Chondrocyte (in vitro differentiated cells): ENCODE data around the gene GPR37L1. TPM values are rescaled to one million over a fixed set of nuclear protein-coding genes. Genes with fewer than 3 reads are reported as not detected.

Source experiments
- DNase-seq: peaks from one replicate; pipeline ENCODE4 v3.0.0; 2021; ENCODE audit warnings: mixed read lengths, low spot score
- H3K27ac Mint-ChIP-seq: one replicate; pipeline ENCODE4 v1.8.0; 2021; ENCODE audit warnings: mild to moderate bottlenecking, moderate library complexity, mixed read lengths; ENCODE audit not compliant: unreplicated experiment
- H3K27me3 Mint-ChIP-seq: 2 replicates; pipeline ENCODE4 v1.8.0; 2021; ENCODE audit warnings: low read depth, mixed read lengths
- H3K36me3 Mint-ChIP-seq: 2 replicates; pipeline ENCODE4 v1.8.0; 2021; ENCODE audit warnings: low read depth, mixed read lengths
- H3K4me1 Mint-ChIP-seq: 2 replicates; pipeline ENCODE4 v1.8.0; 2021; ENCODE audit warnings: low read depth, mild to moderate bottlenecking, mixed read lengths
- H3K4me3 Mint-ChIP-seq: one replicate; pipeline ENCODE4 v1.8.0; 2021; ENCODE audit warnings: mild to moderate bottlenecking, moderate library complexity, mixed read lengths; ENCODE audit not compliant: unreplicated experiment
- H3K9me3 Mint-ChIP-seq: 2 replicates; pipeline ENCODE4 v1.8.0; 2021; ENCODE audit warnings: low read depth, mixed read lengths
- total RNA-seq: library from RNA; stranded (reverse); gene quantifications from 3 replicates; pipeline ENCODE4 v1.2.1, GENCODE V29; 2021
- TF ChIP-seq, protein P1 (sequence below): fragments of 200-600 bp; sonication (generic); IDR thresholded peaks from 2 replicates; pipeline ENCODE4 v1.5.0; 2021; ENCODE audit warnings: antibody characterized with exemption, mild to moderate bottlenecking, moderate library complexity

Gene GPR37L1
- total RNA-seq, 1 donor from 2014 or later: not detected

DNA sequence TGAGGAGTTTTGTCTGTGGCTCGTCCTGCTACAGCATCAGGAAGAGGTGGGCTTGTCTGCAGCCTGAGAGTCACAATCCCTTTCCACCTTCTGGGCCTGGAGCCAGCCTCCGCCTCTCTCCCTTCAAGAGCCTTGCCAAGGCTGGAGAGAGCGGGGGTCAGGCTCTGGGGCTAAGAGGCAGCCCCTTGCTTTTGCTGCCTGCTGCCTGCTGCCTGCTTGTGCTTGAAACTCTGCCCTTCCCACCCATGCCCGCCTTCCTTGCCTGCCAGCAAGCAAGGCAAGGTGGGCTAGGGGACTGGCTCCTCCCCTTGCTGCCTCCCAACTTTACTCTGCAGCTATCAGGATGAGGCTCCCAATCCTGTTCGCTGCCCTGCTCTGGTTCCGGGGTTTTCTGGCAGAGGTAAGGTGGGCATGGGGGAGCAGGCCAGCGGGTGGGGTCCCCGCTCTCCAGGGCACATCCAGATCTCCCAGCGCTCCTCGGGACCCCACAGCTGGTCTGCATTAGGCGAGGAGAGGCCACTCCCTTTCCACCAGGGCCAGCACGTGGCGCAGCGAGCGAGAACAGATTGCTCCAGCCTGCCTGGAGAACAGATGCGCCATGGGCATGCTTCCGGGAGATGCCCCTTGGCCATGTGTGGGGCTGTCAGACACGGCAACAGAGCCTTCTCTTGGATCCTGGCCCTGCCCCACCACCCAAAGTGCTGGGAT lies 45.1 kb downstream of the GPR37L1 start:
- Mint-ChIP-seq H3K9me3 (no peaks in the 10 kb centered on the region), H3K4me1 (no peaks in the 10 kb centered on the region), H3K27ac (no peak overlapping the region), H3K27me3 (peaks cover under 1% of the 10 kb centered on the region), H3K4me3 (no peak overlapping the region), H3K36me3 (no peaks in the 10 kb centered on the region)
- DNase-seq: no peak
- TF ChIP-seq, protein P1, sequence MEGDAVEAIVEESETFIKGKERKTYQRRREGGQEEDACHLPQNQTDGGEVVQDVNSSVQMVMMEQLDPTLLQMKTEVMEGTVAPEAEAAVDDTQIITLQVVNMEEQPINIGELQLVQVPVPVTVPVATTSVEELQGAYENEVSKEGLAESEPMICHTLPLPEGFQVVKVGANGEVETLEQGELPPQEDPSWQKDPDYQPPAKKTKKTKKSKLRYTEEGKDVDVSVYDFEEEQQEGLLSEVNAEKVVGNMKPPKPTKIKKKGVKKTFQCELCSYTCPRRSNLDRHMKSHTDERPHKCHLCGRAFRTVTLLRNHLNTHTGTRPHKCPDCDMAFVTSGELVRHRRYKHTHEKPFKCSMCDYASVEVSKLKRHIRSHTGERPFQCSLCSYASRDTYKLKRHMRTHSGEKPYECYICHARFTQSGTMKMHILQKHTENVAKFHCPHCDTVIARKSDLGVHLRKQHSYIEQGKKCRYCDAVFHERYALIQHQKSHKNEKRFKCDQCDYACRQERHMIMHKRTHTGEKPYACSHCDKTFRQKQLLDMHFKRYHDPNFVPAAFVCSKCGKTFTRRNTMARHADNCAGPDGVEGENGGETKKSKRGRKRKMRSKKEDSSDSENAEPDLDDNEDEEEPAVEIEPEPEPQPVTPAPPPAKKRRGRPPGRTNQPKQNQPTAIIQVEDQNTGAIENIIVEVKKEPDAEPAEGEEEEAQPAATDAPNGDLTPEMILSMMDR: no peak

DNA sequence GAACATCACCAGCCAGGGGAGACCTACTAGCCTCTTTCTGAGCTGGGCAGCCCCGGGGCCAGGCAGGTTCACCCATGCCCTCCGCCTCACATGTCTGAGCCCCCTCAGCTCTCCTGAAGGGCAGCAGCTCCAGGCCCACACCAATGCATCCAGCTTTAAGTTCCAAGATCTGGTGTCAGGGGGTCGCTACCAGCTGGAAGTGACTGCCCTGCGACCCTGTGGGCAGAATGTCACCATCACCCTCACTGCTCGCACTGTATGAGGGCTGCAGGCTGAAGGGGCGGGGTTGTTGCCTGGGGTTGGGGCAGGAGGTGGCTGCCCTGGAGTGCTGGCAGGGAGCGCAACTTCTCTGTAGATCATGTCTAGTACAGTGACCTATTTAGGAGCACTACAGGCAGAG lies 46.1 kb downstream of the GPR37L1 start:
- TF ChIP-seq, protein P1: no peak
- Mint-ChIP-seq H3K4me1 (no peaks in the 10 kb centered on the region), H3K36me3 (no peaks in the 10 kb centered on the region), H3K4me3 (no peak overlapping the region), H3K27me3 (no peaks in the 10 kb centered on the region), H3K27ac (no peak overlapping the region), H3K9me3 (no peaks in the 10 kb centered on the region)
- no peak for DNase-seq

DNA sequence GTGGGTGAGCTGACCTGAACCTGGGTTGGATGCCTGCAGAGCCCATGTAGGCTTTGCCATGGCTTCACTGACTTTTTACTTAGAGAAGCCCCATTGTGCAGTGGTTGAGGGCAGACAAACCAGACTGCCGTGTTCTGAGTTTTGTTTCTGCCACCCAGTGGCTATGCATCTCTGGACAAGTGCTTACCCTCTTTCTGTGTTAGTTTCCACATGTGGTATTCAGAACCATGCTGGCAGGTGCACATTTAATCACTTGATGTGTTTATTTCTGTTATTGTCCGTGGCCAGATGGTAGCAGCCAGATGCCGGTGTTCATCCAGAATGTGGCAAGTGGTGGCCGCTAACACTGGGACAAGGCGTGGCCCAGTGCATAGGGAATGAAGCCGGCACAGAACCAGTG lies 48.0 kb downstream of the GPR37L1 start:
- H3K27ac Mint-ChIP-seq: no peak overlapping the region
- H3K36me3 Mint-ChIP-seq: no peaks in the 10 kb centered on the region
- no peak overlapping the region for H3K4me3 Mint-ChIP-seq
- DNase-seq: no peak
- H3K4me1 Mint-ChIP-seq: no peaks in the 10 kb centered on the region
- H3K9me3 Mint-ChIP-seq: no peaks in the 10 kb centered on the region
- no peaks in the 10 kb centered on the region for H3K27me3 Mint-ChIP-seq
- TF ChIP-seq, protein P1: no peak

DNA sequence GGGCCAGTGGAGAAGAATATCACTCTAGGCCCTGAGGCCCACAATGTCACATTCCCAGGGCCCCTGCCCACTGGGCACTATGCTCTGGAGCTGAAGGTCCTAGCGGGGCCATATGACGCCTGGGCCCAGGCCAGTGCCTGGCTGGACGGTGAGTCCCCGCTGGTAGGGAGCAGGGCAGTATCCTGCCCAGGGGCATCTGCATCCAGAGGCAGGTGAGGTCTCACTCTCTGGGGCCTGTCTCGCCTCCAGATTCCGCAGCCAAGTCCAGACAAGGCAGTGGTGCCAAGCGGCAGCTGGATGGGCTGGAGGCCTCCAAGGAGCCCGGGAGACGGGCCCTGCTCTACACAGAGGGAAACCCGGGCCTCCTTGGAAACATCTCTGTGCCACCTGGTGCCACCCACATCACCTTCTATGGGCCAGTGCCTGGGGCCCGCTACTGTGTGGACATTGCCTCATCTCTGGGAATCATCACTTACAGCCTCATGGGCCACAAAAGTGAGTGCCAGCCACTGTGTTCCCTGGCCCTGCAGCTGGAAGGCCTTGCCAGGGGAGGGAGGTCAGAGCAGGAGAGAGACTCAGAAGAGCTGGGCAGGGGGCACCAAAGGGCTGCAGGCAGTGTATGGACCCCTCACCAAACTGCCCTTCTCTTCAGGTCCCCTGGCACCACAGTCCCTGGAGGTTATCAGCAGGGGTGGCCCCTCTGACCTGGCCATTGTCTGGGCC lies 48.7 kb downstream of the GPR37L1 start:
- H3K27ac Mint-ChIP-seq: no peak overlapping the region
- H3K36me3 Mint-ChIP-seq: no peaks in the 10 kb centered on the region
- H3K27me3 Mint-ChIP-seq: no peaks in the 10 kb centered on the region
- H3K4me1 Mint-ChIP-seq: no peaks in the 10 kb centered on the region
- DNase-seq: no peak
- H3K9me3 Mint-ChIP-seq: no peaks in the 10 kb centered on the region
- no peak overlapping the region for H3K4me3 Mint-ChIP-seq
- TF ChIP-seq, protein P1: no peak

DNA sequence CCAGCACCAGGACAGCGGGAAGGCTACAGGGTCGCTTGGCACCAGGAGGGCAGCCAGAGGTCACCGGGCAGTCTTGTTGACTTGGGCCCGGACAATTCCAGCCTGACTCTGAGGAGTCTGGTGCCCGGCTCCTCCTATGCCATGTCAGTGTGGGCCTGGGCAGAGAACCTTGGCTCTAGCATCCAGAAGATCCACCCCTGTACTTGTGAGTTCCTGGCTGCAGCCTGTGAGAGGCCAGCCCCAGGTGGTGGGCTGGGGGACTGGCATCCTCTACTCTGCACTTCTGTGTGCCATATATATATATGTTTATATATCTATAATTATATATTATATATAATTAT lies 49.3 kb downstream of the GPR37L1 start:
- H3K27ac Mint-ChIP-seq: no peak overlapping the region
- TF ChIP-seq, protein P1: no peak

More for the DNA sequence above, 49.3 kb downstream of the GPR37L1 start:
- H3K9me3 Mint-ChIP-seq: no peaks in the 10 kb centered on the region
- H3K4me1 Mint-ChIP-seq: no peaks in the 10 kb centered on the region
- DNase-seq: no peak
- H3K27me3 Mint-ChIP-seq: no peaks in the 10 kb centered on the region
- H3K4me3 Mint-ChIP-seq: no peak overlapping the region
- no peaks in the 10 kb centered on the region for H3K36me3 Mint-ChIP-seq
